Measurements from ENCODE around the gene GPHN.

DNA sequence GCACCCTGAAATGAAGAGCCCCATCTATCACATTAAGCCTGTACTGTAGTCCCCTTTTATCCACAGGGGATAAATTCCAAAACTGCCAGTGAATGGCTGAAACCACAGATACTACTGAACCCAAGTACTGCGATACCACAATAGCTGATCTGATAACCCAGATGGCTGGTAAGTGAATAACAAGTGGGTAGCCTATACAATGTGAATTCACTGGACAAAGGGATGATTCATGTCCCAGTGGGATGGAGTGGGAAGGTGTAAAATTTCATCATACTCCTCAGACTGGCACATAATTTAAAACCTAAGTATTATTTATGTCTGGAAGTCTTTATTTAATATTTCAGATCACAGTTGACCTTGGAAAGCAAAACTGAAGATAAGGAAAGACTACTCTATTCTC, 201.3 kb downstream of the GPHN start:
- TF ChIP-seq, protein P1, sequence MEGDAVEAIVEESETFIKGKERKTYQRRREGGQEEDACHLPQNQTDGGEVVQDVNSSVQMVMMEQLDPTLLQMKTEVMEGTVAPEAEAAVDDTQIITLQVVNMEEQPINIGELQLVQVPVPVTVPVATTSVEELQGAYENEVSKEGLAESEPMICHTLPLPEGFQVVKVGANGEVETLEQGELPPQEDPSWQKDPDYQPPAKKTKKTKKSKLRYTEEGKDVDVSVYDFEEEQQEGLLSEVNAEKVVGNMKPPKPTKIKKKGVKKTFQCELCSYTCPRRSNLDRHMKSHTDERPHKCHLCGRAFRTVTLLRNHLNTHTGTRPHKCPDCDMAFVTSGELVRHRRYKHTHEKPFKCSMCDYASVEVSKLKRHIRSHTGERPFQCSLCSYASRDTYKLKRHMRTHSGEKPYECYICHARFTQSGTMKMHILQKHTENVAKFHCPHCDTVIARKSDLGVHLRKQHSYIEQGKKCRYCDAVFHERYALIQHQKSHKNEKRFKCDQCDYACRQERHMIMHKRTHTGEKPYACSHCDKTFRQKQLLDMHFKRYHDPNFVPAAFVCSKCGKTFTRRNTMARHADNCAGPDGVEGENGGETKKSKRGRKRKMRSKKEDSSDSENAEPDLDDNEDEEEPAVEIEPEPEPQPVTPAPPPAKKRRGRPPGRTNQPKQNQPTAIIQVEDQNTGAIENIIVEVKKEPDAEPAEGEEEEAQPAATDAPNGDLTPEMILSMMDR (conservative IDR thresholded peaks at IDR 0.05; ENCODE audit: low read depth, low read length): no peak
- TF ChIP-seq POLR2A (IDR thresholded peaks at IDR 0.05; ENCODE audit: low read depth, low read length) (no peak), RFX5 (IDR thresholded peaks at IDR 0.05; ENCODE audit: low read depth, low read length) (no peak), MAZ (IDR thresholded peaks at IDR 0.05; ENCODE audit: borderline replicate concordance, low read depth, low read length) (no peak)
